ENCODE data around the gene FERMT3.

The FERMT3 gene

GRCh38 chr11:64264371-64264852, 57.9 kb downstream of the FERMT3 start:
- no peak for DNase-seq

- DNase-seq = no peak
Observed at GRCh38 chr11:64265176-64266160, 58.9 kb downstream of the FERMT3 start.

- DNase-seq = no peak
Observed at GRCh38 chr11:64266339-64266738, 59.8 kb downstream of the FERMT3 start.

GRCh38 chr11:64267207-64267945, 60.9 kb downstream of the FERMT3 start:
- DNase-seq = no peak

GRCh38 chr11:64268025-64268892, 61.7 kb downstream of the FERMT3 start:
- DNase-seq = peak; percentile 57 to 79 (median 78)

- peak; percentile 64 to 83 (median 79) for DNase-seq
Observed at GRCh38 chr11:64268893-64269539, 62.5 kb downstream of the FERMT3 start.

- DNase-seq = peak; percentile 98 to 100 (median 99)
Observed at GRCh38 chr11:64269540-64270220, 63.2 kb downstream of the FERMT3 start.
